Measurements from ENCODE around the gene C1QTNF3.
A peak's percentile ranks its signal among the peaks of the same experiment; 100 is the strongest.
"Not testable (repeated sequence)": the region's sequence is repeated elsewhere in the genome, so short reads cannot be mapped to it uniquely, and the experiment has no call there.

The C1QTNF3 gene

GRCh38 chr5:34021334-34021733 lies 21.7 kb downstream of the C1QTNF3 start:
- DNase-seq (ENCODE audit: low read depth), result no peak

DNA sequence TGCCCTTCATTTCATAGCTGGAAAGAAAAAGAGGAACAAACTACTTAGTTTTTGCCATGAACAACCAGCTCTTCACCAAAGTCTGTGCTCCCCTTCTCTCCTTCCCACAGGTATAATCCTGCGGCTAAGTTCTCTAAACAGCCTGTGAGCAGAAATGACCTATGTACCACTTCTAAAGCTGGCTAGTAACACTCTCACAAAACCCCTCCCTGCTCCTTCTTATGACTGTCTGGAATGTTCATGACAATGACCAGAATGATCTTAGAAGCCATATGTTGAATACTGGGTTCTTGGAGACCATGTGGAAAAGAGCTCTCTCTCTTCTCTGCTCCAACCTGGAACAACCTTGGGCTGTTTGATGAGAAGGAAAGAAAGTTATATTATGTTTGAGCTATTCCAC lies 22.3 kb downstream of the C1QTNF3 start:
- no peak for DNase-seq (ENCODE audit: low read depth)

DNA sequence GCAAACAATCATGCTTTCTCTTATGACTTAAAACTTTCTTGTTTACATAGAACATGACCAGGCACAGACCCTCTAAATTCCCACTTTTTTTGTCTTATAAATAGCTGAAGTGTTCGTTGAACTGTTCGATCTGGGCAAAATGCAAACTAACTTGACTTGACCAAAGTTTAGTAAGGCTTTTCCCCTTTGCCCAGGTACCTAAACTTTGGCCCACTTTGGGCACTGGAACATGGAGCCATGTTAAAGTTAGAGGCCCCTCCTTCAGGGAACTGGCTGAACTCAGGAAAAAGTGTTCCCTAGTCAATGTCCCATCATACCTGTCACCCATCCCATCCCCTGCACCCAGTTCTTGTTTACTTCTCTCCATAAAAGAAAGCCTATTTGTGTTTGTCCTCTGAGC lies 25.8 kb downstream of the C1QTNF3 start:
- DNase-seq (ENCODE audit: low read depth), result no peak

DNA sequence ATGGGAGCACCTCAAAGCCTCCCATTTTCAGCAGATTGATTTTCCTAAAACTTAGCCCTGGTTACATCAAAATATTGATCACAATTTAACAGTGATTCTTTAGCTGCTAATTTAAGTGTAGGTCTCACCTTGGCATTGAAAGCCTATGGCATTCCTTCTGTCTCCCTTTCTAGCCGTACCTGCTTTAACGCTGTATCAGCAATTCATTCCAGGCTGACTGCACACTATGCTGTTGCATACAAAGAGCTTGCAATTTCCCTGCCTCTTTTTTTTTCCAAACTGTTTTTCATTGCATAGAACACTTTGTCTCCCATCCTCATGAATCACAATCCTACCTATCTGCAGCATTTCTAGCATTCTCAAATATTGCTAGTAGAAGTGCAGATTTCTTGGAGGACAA lies 26.3 kb downstream of the C1QTNF3 start:
- DNase-seq (ENCODE audit: low read depth), result no peak

DNA sequence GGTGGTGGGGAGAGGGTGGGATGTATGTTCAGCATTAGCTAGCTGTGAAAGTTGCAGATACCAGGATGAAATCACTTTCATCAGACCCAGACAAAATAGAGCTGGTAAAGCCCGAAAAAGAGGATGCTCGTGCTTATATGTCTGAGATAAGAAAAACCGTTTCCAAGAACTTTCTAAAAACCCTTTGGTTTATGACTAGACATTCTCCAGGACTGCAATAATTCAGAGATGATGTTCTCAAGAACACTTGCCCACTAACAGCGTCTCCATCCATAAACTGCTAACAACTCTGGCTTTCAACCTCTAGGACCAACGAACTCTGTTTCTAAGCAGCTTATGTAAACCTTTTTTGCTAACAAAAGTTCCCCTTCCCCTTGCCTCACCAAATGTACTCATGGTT lies 26.8 kb downstream of the C1QTNF3 start:
- DNase-seq (ENCODE audit: low read depth), result no peak

DNA sequence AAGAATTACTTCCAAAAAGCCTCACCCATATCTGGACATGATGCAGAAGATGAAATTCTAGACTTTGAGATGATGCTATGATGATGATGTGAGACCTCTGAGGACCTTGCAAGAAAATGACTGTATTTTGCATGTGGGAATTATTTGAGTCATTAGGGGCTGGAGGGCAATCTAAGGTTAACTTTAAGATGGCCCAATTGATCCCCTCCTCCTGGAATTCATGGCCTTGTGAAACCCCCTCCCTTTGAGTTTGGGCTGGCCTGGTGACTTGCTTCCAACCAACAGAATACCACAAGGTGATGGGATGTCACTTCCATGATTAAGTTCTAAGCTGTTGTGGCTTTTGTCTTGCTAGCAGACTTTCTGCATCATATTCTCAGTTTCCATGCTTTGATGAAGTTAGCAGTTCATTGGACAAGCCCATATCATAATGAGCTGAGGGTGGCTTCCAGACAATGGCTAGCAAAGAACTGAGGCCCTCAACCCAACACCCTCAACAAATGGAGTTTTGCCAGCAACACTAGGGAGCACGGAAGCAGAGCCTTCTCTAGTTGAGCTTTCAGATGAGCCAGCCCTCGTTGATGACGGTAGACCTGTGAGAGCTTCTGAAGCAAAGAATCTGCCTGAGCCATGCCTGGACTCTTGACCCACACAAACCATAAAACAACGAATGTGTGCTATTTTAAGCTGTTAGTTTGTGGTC lies 27.7 kb downstream of the C1QTNF3 start:
- DNase-seq (ENCODE audit: low read depth), result no peak

- no peak for DNase-seq (ENCODE audit: low read depth)
Measured at GRCh38 chr5:34014626-34015025, 28.4 kb downstream of the C1QTNF3 start.

DNA sequence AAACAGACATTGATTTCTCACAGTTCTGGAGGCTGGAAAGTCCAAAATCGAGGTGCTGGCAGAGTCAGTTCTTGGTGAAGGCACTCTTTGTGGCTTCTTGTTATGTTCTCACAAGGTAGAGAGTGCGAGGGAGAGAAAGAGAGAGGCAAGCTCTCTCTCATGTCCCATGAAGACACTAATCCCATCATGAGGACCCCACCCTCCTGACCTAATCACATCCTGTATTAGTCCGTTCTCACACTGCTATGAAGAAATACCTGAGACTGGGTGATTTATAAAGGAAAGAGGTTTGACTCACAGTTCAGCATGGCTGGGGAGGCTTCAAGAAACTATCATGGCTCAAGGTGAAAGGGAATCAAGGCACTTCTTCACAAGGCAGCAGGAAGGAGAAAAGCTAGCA lies 29.5 kb downstream of the C1QTNF3 start:
- no peak for DNase-seq (ENCODE audit: low read depth)

- no peak for DNase-seq (ENCODE audit: low read depth)
Measured at GRCh38 chr5:34012791-34013190, 30.2 kb downstream of the C1QTNF3 start.

DNA sequence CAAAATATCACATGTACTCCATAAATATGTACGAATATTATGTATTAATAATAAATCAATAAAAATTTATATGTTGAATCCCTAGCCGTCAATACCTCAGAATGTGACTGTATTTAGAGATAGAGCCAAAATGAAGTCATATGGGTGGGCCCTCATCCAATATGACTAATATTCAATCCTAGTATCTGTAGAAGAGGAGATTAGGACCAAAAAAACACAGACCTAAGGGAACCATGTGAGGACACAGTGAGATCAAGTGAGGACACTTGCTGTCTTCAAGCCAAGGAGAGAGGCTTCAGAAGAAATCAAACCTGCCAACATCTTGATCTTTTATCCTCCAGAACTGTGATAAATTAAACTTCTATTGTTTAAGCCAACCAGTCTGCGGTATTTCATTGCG lies 31.5 kb downstream of the C1QTNF3 start:
- no peak for DNase-seq (ENCODE audit: low read depth)

GRCh38 chr5:34010146-34010545 lies 32.9 kb downstream of the C1QTNF3 start:
- DNase-seq (ENCODE audit: low read depth), result not testable (repeated sequence)

DNA sequence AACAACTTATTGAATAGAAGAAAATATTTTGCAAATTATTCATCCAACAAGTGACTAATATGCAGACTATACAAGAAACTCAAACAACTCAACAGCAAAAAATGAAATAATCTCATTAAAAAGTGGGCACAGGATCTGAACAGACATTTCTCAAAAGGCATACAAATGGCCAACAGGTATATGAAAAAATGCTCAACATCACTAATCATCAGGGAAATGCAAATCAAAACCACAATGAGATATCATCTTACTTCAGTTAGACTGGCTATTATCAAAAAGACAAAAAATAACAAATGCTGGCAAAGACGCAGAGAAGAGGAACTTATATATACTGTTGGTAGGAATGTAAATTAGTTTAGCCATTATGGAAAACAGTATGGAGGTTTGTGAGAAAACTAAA lies 33.4 kb downstream of the C1QTNF3 start:
- no peak for DNase-seq (ENCODE audit: low read depth)

DNA sequence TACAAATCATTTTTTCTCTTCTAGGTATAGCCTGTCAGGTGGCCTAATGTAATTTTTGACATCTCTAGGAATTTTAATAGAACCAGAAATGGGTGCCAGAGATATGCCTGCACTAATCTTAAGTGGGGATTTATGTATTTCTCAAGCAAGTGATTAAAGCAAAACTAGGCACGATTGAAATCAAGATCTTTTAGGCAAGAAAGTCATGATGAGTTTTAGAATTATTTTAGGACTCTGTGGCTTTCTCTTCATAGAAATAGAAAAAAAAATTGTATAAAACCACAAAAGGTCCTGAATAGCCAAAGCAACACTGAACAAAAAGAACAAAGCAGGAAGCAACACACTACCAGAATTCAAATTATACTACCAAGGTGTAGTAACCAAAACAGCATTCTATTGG lies 34.2 kb downstream of the C1QTNF3 start:
- no peak for DNase-seq (ENCODE audit: low read depth)

GRCh38 chr5:34007621-34008600 lies 35.1 kb downstream of the C1QTNF3 start, which contains the start of gene AMACR:
Gene AMACR (minus strand): TSS chr5:34008050. CDS start chr5:34008019, 31 bp downstream.
- peak; percentile 89 for DNase-seq (ENCODE audit: low read depth)

- DNase-seq (ENCODE audit: low read depth), result no peak
Measured at GRCh38 chr5:34007201-34007620, 35.8 kb downstream of the C1QTNF3 start.

DNA sequence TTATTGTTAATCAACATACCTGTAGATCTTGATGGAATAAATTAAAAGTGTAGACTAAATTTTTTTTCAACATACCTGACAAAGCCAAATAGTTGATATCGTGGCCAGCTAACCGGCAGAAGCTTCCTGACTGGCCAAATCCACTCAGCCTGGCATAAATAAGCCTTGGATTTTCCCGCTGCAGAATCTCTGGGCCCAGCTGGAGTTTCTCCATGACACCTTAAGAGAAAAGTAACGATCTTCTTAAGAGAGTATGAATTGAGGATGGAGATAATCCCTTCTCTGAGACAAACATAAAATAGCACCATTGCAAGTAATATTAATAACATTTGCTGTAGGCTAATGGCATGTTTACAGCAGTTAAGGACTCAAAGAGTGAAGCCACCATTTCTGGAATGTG lies 37.3 kb downstream of the C1QTNF3 start:
- DNase-seq (ENCODE audit: low read depth), result no peak

DNA sequence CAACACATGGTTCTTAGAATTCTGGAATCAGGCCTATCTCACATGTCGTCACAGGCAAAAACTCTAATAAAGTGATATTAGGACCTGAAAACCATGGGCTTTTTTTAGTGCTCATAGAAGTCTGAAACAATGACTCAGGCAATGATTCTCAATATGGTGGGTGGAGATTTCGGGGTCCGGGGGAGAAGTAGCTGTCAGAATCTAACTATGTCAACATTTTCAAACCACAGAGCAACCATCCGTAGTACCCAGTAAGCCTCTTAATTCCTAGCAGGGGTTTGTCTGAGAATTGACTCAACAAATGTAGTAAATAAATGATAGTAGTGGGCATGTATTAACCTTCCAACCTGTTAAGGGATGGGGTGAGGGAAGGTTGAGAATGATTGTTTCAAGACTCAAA lies 37.8 kb downstream of the C1QTNF3 start:
- DNase-seq (ENCODE audit: low read depth), result no peak

DNA sequence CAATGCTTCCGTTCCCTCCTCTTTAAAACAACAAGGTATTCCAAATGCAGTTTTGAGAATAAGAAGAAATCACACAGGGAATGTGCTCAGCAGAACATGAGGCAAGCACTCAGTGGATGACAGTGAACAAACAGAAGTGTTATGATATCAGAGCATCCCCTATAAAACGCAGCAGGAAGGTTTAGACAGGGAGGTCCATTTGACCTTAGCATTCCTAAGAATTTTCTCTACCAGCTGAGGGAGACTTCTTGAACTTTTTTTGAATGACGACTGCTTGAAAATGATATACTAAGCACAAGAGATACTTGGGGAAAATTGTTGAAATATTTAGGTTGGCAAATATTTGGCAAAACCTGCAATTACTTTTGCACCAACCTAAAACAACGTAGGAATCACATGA lies 39.1 kb downstream of the C1QTNF3 start:
- DNase-seq (ENCODE audit: low read depth), result no peak

GRCh38 chr5:34002629-34003328 lies 40.2 kb downstream of the C1QTNF3 start:
- no peak for DNase-seq (ENCODE audit: low read depth)

GRCh38 chr5:34001241-34001841 lies 41.7 kb downstream of the C1QTNF3 start:
- DNase-seq (ENCODE audit: low read depth), result no peak

GRCh38 chr5:33999978-34000377 lies 43.0 kb downstream of the C1QTNF3 start:
- no peak for DNase-seq (ENCODE audit: low read depth)

- no peak for DNase-seq (ENCODE audit: low read depth)
Measured at GRCh38 chr5:33997331-33997983, 45.6 kb downstream of the C1QTNF3 start.
